ENCODE data around the gene ADARB1. TPM values are rescaled to one million over a fixed set of nuclear protein-coding genes. Genes with fewer than 3 reads are reported as not detected.

ADARB1 gene
- total RNA-seq, 1 donor from 2014 or later = 5.1 TPM

- no peaks in the 10 kb centered on the region for H3K79me2 ChIP-seq (ENCODE audit: low read depth)
- Mint-ChIP-seq H3K4me3 (peak overlapping the region; percentile 67), H3K36me3 (no peaks in the 10 kb centered on the region), H3K4me1 (peaks cover 47% of the 10 kb centered on the region), H3K27ac (no peak overlapping the region), H3K27me3 (ENCODE audit: insufficient read depth, low read depth) (peaks cover 30% of the 10 kb centered on the region), H3K9me3 (peaks cover 7% of the 10 kb centered on the region)
- peak overlapping the region; percentile 68 for H3K4me2 ChIP-seq
- H3K4me3 ChIP-seq = peak overlapping the region; percentile 23
- peak; percentile 40 for DNase-seq (ENCODE audit: low spot score)
- no peak overlapping the region for H2AFZ ChIP-seq (replicated peaks)
- H3K36me3 ChIP-seq = no peaks in the 10 kb centered on the region
- no peak overlapping the region for H3K9ac ChIP-seq
- no peaks in the 10 kb centered on the region for H3K9me3 ChIP-seq (ENCODE audit: low read depth)
- no peak overlapping the region for H3K27ac ChIP-seq
- peaks cover 32% of the 10 kb centered on the region for H3F3A ChIP-seq (ENCODE audit: low read depth)
- peaks cover 19% of the 10 kb centered on the region for H4K20me1 ChIP-seq (ENCODE audit: low read depth)
- no peaks in the 10 kb centered on the region for H3K27me3 ChIP-seq
- peaks cover 39% of the 10 kb centered on the region for H3K4me1 ChIP-seq
- TF ChIP-seq EZH2phosphoT487 (IDR thresholded peaks at IDR 0.05) = no peak
- TF ChIP-seq, protein P1, sequence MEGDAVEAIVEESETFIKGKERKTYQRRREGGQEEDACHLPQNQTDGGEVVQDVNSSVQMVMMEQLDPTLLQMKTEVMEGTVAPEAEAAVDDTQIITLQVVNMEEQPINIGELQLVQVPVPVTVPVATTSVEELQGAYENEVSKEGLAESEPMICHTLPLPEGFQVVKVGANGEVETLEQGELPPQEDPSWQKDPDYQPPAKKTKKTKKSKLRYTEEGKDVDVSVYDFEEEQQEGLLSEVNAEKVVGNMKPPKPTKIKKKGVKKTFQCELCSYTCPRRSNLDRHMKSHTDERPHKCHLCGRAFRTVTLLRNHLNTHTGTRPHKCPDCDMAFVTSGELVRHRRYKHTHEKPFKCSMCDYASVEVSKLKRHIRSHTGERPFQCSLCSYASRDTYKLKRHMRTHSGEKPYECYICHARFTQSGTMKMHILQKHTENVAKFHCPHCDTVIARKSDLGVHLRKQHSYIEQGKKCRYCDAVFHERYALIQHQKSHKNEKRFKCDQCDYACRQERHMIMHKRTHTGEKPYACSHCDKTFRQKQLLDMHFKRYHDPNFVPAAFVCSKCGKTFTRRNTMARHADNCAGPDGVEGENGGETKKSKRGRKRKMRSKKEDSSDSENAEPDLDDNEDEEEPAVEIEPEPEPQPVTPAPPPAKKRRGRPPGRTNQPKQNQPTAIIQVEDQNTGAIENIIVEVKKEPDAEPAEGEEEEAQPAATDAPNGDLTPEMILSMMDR (IDR thresholded peaks at IDR 0.05) = no peak
- no peak for TF ChIP-seq EZH2 (IDR thresholded peaks at IDR 0.05)
Observed at GRCh38 chr21:45030682-45031570, 43.5 kb upstream of the ADARB1 start.

DNA sequence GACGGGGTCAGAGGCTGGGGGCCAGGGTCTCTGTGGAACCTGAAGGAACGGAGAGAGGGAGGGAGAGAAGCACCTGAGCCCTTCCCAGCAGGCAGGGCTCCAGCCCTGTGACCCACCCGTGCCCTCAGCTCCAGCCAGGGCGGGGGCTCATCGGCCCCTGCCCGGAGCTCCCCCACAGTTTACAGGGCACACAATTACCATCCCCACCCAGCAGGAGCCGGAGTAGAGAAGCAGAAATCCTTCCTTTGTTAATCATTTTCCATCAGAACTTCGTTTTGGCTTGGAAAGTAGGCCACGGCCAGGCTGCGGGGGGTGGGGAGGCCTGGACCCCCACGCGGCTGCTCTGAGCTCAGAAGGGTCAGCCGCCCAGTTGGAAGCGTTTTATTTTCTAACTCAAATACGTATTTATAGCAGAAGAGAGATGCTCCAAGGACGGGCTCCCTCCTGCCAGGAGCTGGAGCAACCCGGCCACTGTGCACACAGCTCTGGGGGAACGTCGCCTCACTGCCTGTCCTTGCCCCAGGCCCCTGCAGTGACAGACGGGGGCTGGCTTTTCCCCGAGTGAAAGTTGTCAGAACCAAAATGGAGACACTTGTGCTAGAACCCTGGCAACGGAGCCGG is 42.7 kb upstream of the ADARB1 start:
- H3K9me3 ChIP-seq (ENCODE audit: low read depth) = no peaks in the 10 kb centered on the region
- TF ChIP-seq, protein P1 (IDR thresholded peaks at IDR 0.05) = no peak
- no peak for TF ChIP-seq EZH2 (IDR thresholded peaks at IDR 0.05)
- TF ChIP-seq EZH2phosphoT487 (IDR thresholded peaks at IDR 0.05) = no peak
- no peaks in the 10 kb centered on the region for H3K36me3 Mint-ChIP-seq
- no peak for DNase-seq (ENCODE audit: low spot score)
- H3K27me3 Mint-ChIP-seq (ENCODE audit: insufficient read depth, low read depth) = peaks cover 28% of the 10 kb centered on the region
- peaks cover 39% of the 10 kb centered on the region for H3K4me1 ChIP-seq
- H3K27ac ChIP-seq = no peak overlapping the region
- no peak overlapping the region for H3K4me3 ChIP-seq
- H2AFZ ChIP-seq (replicated peaks) = no peak overlapping the region
- peaks cover 32% of the 10 kb centered on the region for H3F3A ChIP-seq (ENCODE audit: low read depth)
- peaks cover 43% of the 10 kb centered on the region for H3K4me1 Mint-ChIP-seq
- peaks cover 11% of the 10 kb centered on the region for H3K9me3 Mint-ChIP-seq
- H3K36me3 ChIP-seq = no peaks in the 10 kb centered on the region
- peak overlapping the region; percentile 72 for H3K4me3 Mint-ChIP-seq
- no peaks in the 10 kb centered on the region for H3K27me3 ChIP-seq
- no peaks in the 10 kb centered on the region for H3K79me2 ChIP-seq (ENCODE audit: low read depth)
- H3K4me2 ChIP-seq = peak overlapping the region; percentile 68
- peak overlapping the region; percentile 25 for H3K27ac Mint-ChIP-seq
- H3K9ac ChIP-seq = no peak overlapping the region
- H4K20me1 ChIP-seq (ENCODE audit: low read depth) = peaks cover 19% of the 10 kb centered on the region

DNA sequence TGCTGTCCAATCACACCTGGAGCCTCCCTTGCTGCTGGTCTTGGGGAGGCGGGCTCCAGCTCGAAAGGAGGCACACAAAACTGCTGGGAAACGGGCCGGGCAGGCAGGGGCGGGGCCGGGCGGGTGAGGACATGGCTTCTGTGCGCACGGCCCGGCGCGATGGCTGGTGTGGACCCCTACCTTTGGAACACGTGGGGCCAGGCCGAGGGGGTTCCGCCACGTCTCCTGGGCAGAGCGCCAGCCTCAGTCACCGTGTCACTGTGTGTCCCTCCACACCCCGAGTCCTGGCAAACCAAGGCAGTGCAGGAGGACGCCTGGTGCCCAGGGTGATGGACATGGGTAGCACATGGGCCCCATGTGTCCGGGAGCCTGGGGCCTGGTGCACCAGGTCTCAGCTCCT is 42.0 kb upstream of the ADARB1 start:
- Histone ChIP-seq H3K4me3 (no peak overlapping the region), H2AFZ (replicated peaks) (no peak overlapping the region), H3K36me3 (no peaks in the 10 kb centered on the region), H3F3A (ENCODE audit: low read depth) (peaks cover 32% of the 10 kb centered on the region), H3K27me3 (no peaks in the 10 kb centered on the region), H3K4me2 (no peak overlapping the region), H3K9ac (no peak overlapping the region), H4K20me1 (ENCODE audit: low read depth) (peaks cover 19% of the 10 kb centered on the region), H3K9me3 (ENCODE audit: low read depth) (no peaks in the 10 kb centered on the region), H3K27ac (no peak overlapping the region), H3K79me2 (ENCODE audit: low read depth) (no peaks in the 10 kb centered on the region), H3K4me1 (peaks cover 39% of the 10 kb centered on the region)
- H3K27me3 Mint-ChIP-seq (ENCODE audit: insufficient read depth, low read depth) = peaks cover 27% of the 10 kb centered on the region
- H3K4me3 Mint-ChIP-seq = no peak overlapping the region
- TF ChIP-seq, protein P1 (IDR thresholded peaks at IDR 0.05) = no peak
- peaks cover 18% of the 10 kb centered on the region for H3K9me3 Mint-ChIP-seq
- no peak for DNase-seq (ENCODE audit: low spot score)
- H3K27ac Mint-ChIP-seq = peak overlapping the region; percentile 25
- peaks cover 39% of the 10 kb centered on the region for H3K4me1 Mint-ChIP-seq
- no peaks in the 10 kb centered on the region for H3K36me3 Mint-ChIP-seq
